ENCODE data around the gene ORMDL1. TPM values are rescaled to one million over a fixed set of nuclear protein-coding genes. Genes with fewer than 3 reads are reported as not detected.

ORMDL1 gene
- total and polyA plus RNA-seq, 2 of the 13 experiments (the other 11 are each of a cell fraction or from before 2014, with no cell fraction given), result 67.5 to 160 TPM

- TF ChIP-seq ZNF281 (CRISPR knock-in tag; IDR thresholded peaks at IDR 0.05; ENCODE audit: borderline replicate concordance) (no peak), CREB1 (IDR thresholded peaks at IDR 0.05) (peak; percentile 94), CREB1 (CRISPR knock-in tag; IDR thresholded peaks at IDR 0.05) (peak; percentile 99), BRCA1 (CRISPR knock-in tag; IDR thresholded peaks at IDR 0.05) (peak; percentile 92), ZNF18 (CRISPR knock-in tag; IDR thresholded peaks at IDR 0.05; ENCODE audit: insufficient replicate concordance) (no peak), ZNF687 (CRISPR knock-in tag; IDR thresholded peaks at IDR 0.05) (peak; percentile 99), MBNL3 (CRISPR knock-in tag; conservative IDR thresholded peaks at IDR 0.05) (no peak), SIN3A (IDR thresholded peaks at IDR 0.05; ENCODE audit: borderline replicate concordance, low read depth, low read length) (peak; percentile 93), THAP9 (CRISPR knock-in tag; IDR thresholded peaks at IDR 0.05; ENCODE audit: borderline replicate concordance) (peak; percentile 80; the same call in 1 of the 2 replicates), ZNF552 (CRISPR knock-in tag; IDR thresholded peaks at IDR 0.05; ENCODE audit: borderline replicate concordance) (0 out of 2 replicates have a peak, but pooled peaks have one; percentile 77), FIP1L1 (IDR thresholded peaks at IDR 0.05; ENCODE audit: borderline replicate concordance, insufficient read depth, low read depth, low read length) (0 out of 2 replicates have a peak, but pooled peaks have one; percentile 28), MEIS1 (CRISPR knock-in tag; IDR thresholded peaks at IDR 0.05; ENCODE audit: borderline replicate concordance) (no peak; the same call in none of the 2 replicates)
These were observed 21.4 kb downstream of the ORMDL1 start, which contains the start of gene OSGEPL1 (continued) for GRCh38 chr2:189762551-189763298.
